HFFc6 (cell line): ENCODE measurements around the gene MRPL44. TPM values are rescaled to one million over a fixed set of nuclear protein-coding genes. Genes with fewer than 3 reads are reported as not detected.
"Not testable (repeated sequence)": the region's sequence is repeated elsewhere in the genome, so short reads cannot be mapped to it uniquely, and the experiment has no call there.

Experiments
- DNase-seq: peaks from one replicate; pipeline ENCODE4 v3.0.0-alpha.2; 2018
- H3K27ac Mint-ChIP-seq: 2 replicates; pipeline ENCODE4 v1.8.0; 2020; ENCODE audit warnings: mild to moderate bottlenecking, mixed read lengths
- H3K27me3 Mint-ChIP-seq: 2 replicates; pipeline ENCODE4 v1.8.0; 2021; ENCODE audit warnings: mild to moderate bottlenecking, moderate library complexity, mixed read lengths; ENCODE audit not compliant: insufficient read depth
- H3K36me3 Mint-ChIP-seq: 2 replicates; pipeline ENCODE4 v1.8.0; 2021; ENCODE audit warnings: low read depth, mixed read lengths
- H3K4me1 Mint-ChIP-seq: 2 replicates; pipeline ENCODE4 v1.8.0; 2020; ENCODE audit warnings: low read depth, mixed read lengths
- H3K4me3 Mint-ChIP-seq: 2 replicates; pipeline ENCODE4 v1.8.0; 2020; ENCODE audit warnings: mild to moderate bottlenecking, moderate library complexity, mixed read lengths
- H3K9me3 Mint-ChIP-seq: 2 replicates; pipeline ENCODE4 v1.8.0; 2020; ENCODE audit warnings: mild to moderate bottlenecking, mixed read lengths
- total RNA-seq, 6 experiments: library from RNA; stranded (reverse); fragmentation: NEBNext Ultra II Directional; extraction: Animal tissue kit (Norgen Biotek cat#: 25700); gene quantifications; 2 replicates in 1 of 6; 3 replicates in 5 of 6; pipeline ENCODE4 v1.2.3, GENCODE V29; 2021
- TF ChIP-seq, protein P1 (sequence below): fragments of 200-600 bp; sonication (generic); IDR thresholded peaks from 2 replicates; pipeline ENCODE4 v1.5.0; 2021; ENCODE audit warnings: antibody characterized with exemption, mild to moderate bottlenecking

The MRPL44 gene
- total RNA-seq, 6 experiments from 2014 or later, result 27.5 to 29.8 (median 28.6) TPM

DNA sequence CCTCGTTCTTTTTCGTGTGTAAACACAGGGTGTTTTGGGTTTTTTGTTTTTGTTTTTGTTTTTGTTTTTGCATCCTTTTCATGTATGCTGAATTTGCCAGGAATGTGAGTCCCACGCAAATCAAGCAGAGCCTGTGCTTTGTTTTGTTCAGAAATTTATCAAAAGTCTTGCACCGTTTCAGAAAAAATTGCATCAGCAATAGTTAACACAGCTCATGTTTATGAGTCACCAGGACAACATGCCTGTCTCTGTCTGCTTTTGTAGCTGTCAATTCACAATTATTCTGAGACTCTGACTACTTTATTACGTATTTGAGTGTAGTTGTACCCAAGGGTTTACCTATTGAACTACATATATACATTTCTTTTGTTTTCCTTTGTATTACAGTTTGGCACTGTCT lies 38.3 kb downstream of the MRPL44 start:
- DNase-seq, result peak; percentile 24
- TF ChIP-seq, protein P1, sequence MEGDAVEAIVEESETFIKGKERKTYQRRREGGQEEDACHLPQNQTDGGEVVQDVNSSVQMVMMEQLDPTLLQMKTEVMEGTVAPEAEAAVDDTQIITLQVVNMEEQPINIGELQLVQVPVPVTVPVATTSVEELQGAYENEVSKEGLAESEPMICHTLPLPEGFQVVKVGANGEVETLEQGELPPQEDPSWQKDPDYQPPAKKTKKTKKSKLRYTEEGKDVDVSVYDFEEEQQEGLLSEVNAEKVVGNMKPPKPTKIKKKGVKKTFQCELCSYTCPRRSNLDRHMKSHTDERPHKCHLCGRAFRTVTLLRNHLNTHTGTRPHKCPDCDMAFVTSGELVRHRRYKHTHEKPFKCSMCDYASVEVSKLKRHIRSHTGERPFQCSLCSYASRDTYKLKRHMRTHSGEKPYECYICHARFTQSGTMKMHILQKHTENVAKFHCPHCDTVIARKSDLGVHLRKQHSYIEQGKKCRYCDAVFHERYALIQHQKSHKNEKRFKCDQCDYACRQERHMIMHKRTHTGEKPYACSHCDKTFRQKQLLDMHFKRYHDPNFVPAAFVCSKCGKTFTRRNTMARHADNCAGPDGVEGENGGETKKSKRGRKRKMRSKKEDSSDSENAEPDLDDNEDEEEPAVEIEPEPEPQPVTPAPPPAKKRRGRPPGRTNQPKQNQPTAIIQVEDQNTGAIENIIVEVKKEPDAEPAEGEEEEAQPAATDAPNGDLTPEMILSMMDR, result no peak
- H3K36me3 Mint-ChIP-seq, result peaks cover 40% of the 10 kb centered on the region
- H3K4me3 Mint-ChIP-seq, result no peak overlapping the region
- H3K9me3 Mint-ChIP-seq, result no peaks in the 10 kb centered on the region
- H3K27ac Mint-ChIP-seq, result peak overlapping the region; percentile 70
- peaks cover under 1% of the 10 kb centered on the region; the same call in 1 of the 2 replicates for H3K27me3 Mint-ChIP-seq
- peaks cover 39% of the 10 kb centered on the region for H3K4me1 Mint-ChIP-seq

- TF ChIP-seq, protein P1, result no peak
- no peak for DNase-seq
- Mint-ChIP-seq H3K36me3 (peaks cover 47% of the 10 kb centered on the region), H3K9me3 (no peaks in the 10 kb centered on the region), H3K4me3 (no peak overlapping the region), H3K4me1 (peaks cover 39% of the 10 kb centered on the region), H3K27ac (no peak overlapping the region), H3K27me3 (peaks cover 2% of the 10 kb centered on the region; the same call in 1 of the 2 replicates)
These were observed 39.1 kb downstream of the MRPL44 start for GRCh38 chr2:223996391-223996790.

DNA sequence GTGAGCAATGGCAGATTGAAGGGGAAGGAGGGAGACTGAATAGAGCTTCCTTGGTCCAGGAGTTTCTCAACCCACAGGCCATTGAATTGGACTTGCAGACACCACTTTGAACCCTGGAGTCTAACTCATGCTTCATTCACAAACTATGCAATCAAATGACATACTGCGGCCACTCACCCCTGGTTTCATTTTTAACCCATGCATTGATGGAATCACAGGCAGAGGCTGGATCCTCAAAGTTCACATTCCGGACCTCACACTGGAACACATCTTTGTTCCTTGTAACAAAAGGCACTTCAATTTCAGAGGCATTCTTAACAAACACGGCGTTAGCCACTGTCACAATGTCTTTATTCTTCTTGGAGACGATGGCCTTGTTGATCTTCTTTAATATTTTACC lies 40.7 kb downstream of the MRPL44 start:
- no peak for DNase-seq

DNA sequence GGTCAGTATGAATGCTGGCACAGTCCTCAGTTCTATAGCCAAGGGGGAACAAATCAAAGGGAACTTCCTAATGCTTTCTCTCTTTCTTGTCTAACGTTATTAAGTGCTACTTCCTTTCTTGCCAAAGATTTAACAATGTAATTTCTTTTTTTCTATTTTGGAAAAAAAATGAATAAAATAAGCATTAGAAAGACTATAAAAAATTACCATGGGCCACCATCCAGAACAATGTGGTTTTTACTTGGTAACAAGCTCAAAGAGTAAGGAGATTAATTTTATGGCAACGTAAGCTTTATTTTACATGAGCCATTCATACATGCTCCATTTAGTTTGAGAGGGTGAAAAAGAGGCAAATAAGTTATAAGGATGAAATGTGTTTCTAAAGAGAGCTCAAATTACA lies 41.7 kb downstream of the MRPL44 start:
- H3K4me1 Mint-ChIP-seq, result peaks cover 35% of the 10 kb centered on the region
- H3K9me3 Mint-ChIP-seq, result no peaks in the 10 kb centered on the region
- TF ChIP-seq, protein P1, result no peak
- no peak overlapping the region for H3K4me3 Mint-ChIP-seq
- peaks cover 2% of the 10 kb centered on the region; the same call in 1 of the 2 replicates for H3K27me3 Mint-ChIP-seq
- H3K36me3 Mint-ChIP-seq, result peaks cover 50% of the 10 kb centered on the region
- DNase-seq, result no peak
- H3K27ac Mint-ChIP-seq, result no peak overlapping the region

More for the DNA sequence above, 40.7 kb downstream of the MRPL44 start:
- TF ChIP-seq, protein P1, result no peak
- Mint-ChIP-seq H3K4me3 (0 out of 2 replicates have a peak overlapping the region, but pooled peaks have one; percentile 31), H3K4me1 (peaks cover 39% of the 10 kb centered on the region), H3K27me3 (peaks cover 2% of the 10 kb centered on the region; the same call in 1 of the 2 replicates), H3K27ac (peak overlapping the region; percentile 58), H3K9me3 (no peaks in the 10 kb centered on the region), H3K36me3 (peaks cover 50% of the 10 kb centered on the region)

DNA sequence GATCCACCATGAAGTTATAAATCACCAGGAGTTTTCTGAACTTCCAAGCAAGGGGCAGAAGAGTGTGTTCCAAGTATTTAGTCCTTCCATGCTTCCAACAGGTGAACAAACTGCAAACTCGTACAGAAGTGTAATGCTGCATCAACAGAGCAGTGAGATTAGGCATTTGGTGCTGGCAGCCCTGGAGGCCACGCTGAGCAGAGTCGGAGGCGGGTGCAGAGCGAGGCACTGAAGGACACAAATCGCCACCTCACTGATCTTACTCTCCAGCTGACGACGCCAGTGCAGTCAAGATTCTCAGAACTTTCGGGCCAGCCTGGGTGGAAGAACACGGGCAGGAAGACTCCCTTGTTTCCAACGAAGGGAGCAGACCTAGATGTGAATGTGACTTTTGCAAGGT lies 42.6 kb downstream of the MRPL44 start:
- no peak for DNase-seq
- Mint-ChIP-seq H3K4me1 (peaks cover 29% of the 10 kb centered on the region), H3K4me3 (no peak overlapping the region), H3K9me3 (no peaks in the 10 kb centered on the region), H3K27me3 (peaks cover 2% of the 10 kb centered on the region; the same call in 1 of the 2 replicates), H3K27ac (no peak overlapping the region), H3K36me3 (peaks cover 50% of the 10 kb centered on the region)
- TF ChIP-seq, protein P1, result no peak

- not testable (repeated sequence) for H3K27me3 Mint-ChIP-seq, H3K4me3 Mint-ChIP-seq, H3K27ac Mint-ChIP-seq, H3K9me3 Mint-ChIP-seq, DNase-seq
- Mint-ChIP-seq H3K36me3 (peaks cover 47% of the 10 kb centered on the region), H3K4me1 (peaks cover 21% of the 10 kb centered on the region)
These were observed 43.4 kb downstream of the MRPL44 start for GRCh38 chr2:224000662-224001061.
